ENCODE measurements around the gene ASNS.
"Not testable (repeated sequence)": the region's sequence is repeated elsewhere in the genome, so short reads cannot be mapped to it uniquely, and the experiment has no call there.

The ASNS gene

DNA sequence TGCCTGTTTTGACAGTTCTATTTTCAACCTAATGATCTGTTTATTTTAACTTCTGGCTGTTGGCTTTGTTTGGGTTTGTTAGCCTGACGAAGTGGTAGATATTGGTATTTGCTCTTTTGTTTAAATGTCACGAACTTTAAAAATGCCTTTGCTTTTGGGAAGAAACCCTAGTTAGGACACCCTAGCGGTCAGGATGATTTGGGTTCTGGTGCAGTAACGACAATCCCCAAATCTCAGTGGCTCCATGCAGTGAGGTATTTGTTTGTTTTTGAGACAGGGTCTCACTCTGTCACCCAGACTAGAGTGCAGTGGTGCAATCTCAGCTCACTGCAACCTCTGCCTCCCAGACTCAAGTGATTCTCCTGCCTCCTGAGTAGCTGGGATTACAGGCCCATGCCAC is 2.7 kb upstream of the ASNS start:
- H3K4me2 ChIP-seq (ENCODE audit: insufficient read depth, low read length); H3K27ac ChIP-seq (ENCODE audit: low read length); H3K4me1 ChIP-seq (ENCODE audit: insufficient read depth, low read length); H3K9me3 ChIP-seq (ENCODE audit: insufficient read depth, low read length, severe bottlenecking); H3K4me3 ChIP-seq (ENCODE audit: low read depth in 1 of 2, low read length in 2 of 2); ATAC-seq (ENCODE audit: insufficient read depth, low read depth); DNase-seq; H3K36me3 ChIP-seq (ENCODE audit: insufficient read depth, low read length); H2AFZ ChIP-seq (ENCODE audit: low read depth, low read length); H3K27me3 ChIP-seq (ENCODE audit: insufficient read depth, low read length, poor library complexity); H3K9ac ChIP-seq (ENCODE audit: low read depth, low read length); H3K79me2 ChIP-seq (ENCODE audit: insufficient read depth, low read length); H4K20me1 ChIP-seq (ENCODE audit: insufficient read depth, low read length): not testable (repeated sequence)

DNA sequence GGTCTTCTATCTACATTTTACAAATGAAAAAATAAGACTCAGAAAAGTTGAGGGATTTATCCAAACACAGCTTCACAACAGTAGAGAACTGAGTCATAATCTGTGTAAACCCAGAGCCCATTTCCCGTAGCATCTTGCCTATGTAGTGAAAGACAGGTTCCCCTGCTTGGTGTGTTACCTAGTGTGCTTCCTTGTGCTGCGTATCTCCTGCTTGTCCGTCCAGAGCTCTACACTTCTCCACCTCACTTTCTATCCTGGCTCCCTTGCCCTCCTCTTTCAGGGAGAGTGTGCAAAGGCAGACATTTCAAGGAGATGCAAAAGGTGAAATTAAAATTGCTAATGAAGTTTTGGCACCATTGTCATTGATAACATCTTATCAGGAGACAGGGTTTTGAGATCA is 1.4 kb upstream of the ASNS start:
- no peak for ATAC-seq (ENCODE audit: insufficient read depth, low read depth)
- Histone ChIP-seq H3K4me2 (ENCODE audit: insufficient read depth, low read length) (no peak overlapping the region), H3K27me3 (ENCODE audit: insufficient read depth, low read length, poor library complexity) (no peaks in the 10 kb centered on the region), H3K36me3 (ENCODE audit: insufficient read depth, low read length) (no peaks in the 10 kb centered on the region), H3K9ac (ENCODE audit: low read depth, low read length) (no peak overlapping the region), H3K4me1 (ENCODE audit: insufficient read depth, low read length) (no peaks in the 10 kb centered on the region), H3K9me3 (ENCODE audit: insufficient read depth, low read length, severe bottlenecking) (no peaks in the 10 kb centered on the region), H3K79me2 (ENCODE audit: insufficient read depth, low read length) (no peaks in the 10 kb centered on the region), H4K20me1 (ENCODE audit: insufficient read depth, low read length) (no peaks in the 10 kb centered on the region), H3K27ac (ENCODE audit: low read length) (no peak overlapping the region), H3K4me3 (ENCODE audit: low read depth in 1 of 2, low read length in 2 of 2) (no peak overlapping the region), H2AFZ (ENCODE audit: low read depth, low read length) (no peak overlapping the region)
- no peak for TF ChIP-seq EZH2 (IDR thresholded peaks at IDR 0.05; ENCODE audit: borderline replicate concordance, low read depth, low read length, severe bottlenecking)
- TF ChIP-seq, protein P1, sequence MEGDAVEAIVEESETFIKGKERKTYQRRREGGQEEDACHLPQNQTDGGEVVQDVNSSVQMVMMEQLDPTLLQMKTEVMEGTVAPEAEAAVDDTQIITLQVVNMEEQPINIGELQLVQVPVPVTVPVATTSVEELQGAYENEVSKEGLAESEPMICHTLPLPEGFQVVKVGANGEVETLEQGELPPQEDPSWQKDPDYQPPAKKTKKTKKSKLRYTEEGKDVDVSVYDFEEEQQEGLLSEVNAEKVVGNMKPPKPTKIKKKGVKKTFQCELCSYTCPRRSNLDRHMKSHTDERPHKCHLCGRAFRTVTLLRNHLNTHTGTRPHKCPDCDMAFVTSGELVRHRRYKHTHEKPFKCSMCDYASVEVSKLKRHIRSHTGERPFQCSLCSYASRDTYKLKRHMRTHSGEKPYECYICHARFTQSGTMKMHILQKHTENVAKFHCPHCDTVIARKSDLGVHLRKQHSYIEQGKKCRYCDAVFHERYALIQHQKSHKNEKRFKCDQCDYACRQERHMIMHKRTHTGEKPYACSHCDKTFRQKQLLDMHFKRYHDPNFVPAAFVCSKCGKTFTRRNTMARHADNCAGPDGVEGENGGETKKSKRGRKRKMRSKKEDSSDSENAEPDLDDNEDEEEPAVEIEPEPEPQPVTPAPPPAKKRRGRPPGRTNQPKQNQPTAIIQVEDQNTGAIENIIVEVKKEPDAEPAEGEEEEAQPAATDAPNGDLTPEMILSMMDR (IDR thresholded peaks at IDR 0.05; ENCODE audit: borderline replicate concordance, extremely low read depth, low read length, poor library complexity, severe bottlenecking) = no peak
- DNase-seq = no peak

DNA sequence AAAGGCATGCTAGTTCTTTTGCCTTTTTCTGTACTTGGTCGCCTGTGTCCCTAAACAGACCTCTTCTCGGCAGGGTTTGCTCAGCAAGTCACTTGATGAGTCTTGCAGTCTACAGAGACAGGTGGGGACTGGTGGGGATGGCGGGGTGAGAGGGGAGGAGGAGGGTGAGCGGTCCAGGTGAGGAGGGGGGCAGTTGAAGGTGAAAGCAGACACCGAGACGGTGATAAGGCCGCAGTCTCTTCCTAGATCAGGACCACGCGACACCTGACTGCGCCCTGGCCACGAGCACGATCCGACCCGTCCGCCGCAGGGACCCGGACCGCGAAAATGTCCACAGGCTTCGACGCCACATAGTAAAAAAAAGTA is 566 bp downstream of the ASNS start:
- Histone ChIP-seq H3K4me2 (ENCODE audit: insufficient read depth, low read length) (no peak overlapping the region), H3K79me2 (ENCODE audit: insufficient read depth, low read length) (no peaks in the 10 kb centered on the region), H4K20me1 (ENCODE audit: insufficient read depth, low read length) (no peaks in the 10 kb centered on the region), H2AFZ (ENCODE audit: low read depth, low read length) (no peak overlapping the region), H3K4me1 (ENCODE audit: insufficient read depth, low read length) (no peaks in the 10 kb centered on the region), H3K4me3 (ENCODE audit: low read depth in 1 of 2, low read length in 2 of 2) (no peak overlapping the region), H3K9me3 (ENCODE audit: insufficient read depth, low read length, severe bottlenecking) (no peaks in the 10 kb centered on the region), H3K27me3 (ENCODE audit: insufficient read depth, low read length, poor library complexity) (no peaks in the 10 kb centered on the region), H3K36me3 (ENCODE audit: insufficient read depth, low read length) (no peaks in the 10 kb centered on the region), H3K27ac (ENCODE audit: low read length) (no peak overlapping the region), H3K9ac (ENCODE audit: low read depth, low read length) (no peak overlapping the region)
- ATAC-seq (ENCODE audit: insufficient read depth, low read depth) = no peak
- DNase-seq = no peak
- TF ChIP-seq, protein P1 (IDR thresholded peaks at IDR 0.05; ENCODE audit: borderline replicate concordance, extremely low read depth, low read length, poor library complexity, severe bottlenecking) = no peak
- no peak for TF ChIP-seq EZH2 (IDR thresholded peaks at IDR 0.05; ENCODE audit: borderline replicate concordance, low read depth, low read length, severe bottlenecking)

DNA sequence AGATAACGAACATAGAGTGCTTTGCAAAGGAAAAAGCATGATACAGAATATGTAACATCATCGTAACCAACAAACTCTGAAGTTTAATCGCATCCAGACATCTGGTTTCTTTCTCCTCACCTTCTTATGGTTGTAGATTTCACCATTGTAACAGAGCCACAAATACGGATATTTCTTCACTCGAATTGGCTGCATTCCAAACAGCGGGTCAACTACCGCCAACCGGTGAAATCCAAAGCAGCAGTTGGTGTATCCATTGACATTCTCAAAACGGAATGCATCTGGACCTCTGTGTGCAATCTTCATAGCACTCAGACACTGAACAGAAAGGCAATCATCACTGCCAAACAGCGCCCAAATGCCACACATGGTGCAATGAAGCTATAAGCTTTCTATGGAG is 3.4 kb downstream of the ASNS start:
- no peaks in the 10 kb centered on the region for H3K4me1 ChIP-seq (ENCODE audit: insufficient read depth, low read length)
- H3K9ac ChIP-seq (ENCODE audit: low read depth, low read length) = no peak overlapping the region
- H3K27me3 ChIP-seq (ENCODE audit: insufficient read depth, low read length, poor library complexity) = no peaks in the 10 kb centered on the region
- no peaks in the 10 kb centered on the region for H4K20me1 ChIP-seq (ENCODE audit: insufficient read depth, low read length)
- no peaks in the 10 kb centered on the region for H3K79me2 ChIP-seq (ENCODE audit: insufficient read depth, low read length)
- no peak overlapping the region for H3K4me2 ChIP-seq (ENCODE audit: insufficient read depth, low read length)
- no peaks in the 10 kb centered on the region for H3K9me3 ChIP-seq (ENCODE audit: insufficient read depth, low read length, severe bottlenecking)
- H2AFZ ChIP-seq (ENCODE audit: low read depth, low read length) = no peak overlapping the region
- H3K36me3 ChIP-seq (ENCODE audit: insufficient read depth, low read length) = no peaks in the 10 kb centered on the region
- DNase-seq = no peak
- TF ChIP-seq, protein P1 (IDR thresholded peaks at IDR 0.05; ENCODE audit: borderline replicate concordance, extremely low read depth, low read length, poor library complexity, severe bottlenecking) = no peak
- no peak for TF ChIP-seq EZH2 (IDR thresholded peaks at IDR 0.05; ENCODE audit: borderline replicate concordance, low read depth, low read length, severe bottlenecking)
- no peak overlapping the region for H3K4me3 ChIP-seq (ENCODE audit: low read depth in 1 of 2, low read length in 2 of 2)
- H3K27ac ChIP-seq (ENCODE audit: low read length) = no peak overlapping the region
- no peak for ATAC-seq (ENCODE audit: insufficient read depth, low read depth)

Measured in DND-41 (cell line).